CD4-positive, alpha-beta T cell treated with Interleukin-12 subunit alpha and Interleukin-12 subunit beta, for 1 hour (primary cell): Measurements from ENCODE around the gene TNFRSF6B.

ENCODE experiments used
- DNase-seq: peaks from one replicate; pipeline ENCODE4 v3.0.0-alpha.2; 2020

TNFRSF6B gene

DNA sequence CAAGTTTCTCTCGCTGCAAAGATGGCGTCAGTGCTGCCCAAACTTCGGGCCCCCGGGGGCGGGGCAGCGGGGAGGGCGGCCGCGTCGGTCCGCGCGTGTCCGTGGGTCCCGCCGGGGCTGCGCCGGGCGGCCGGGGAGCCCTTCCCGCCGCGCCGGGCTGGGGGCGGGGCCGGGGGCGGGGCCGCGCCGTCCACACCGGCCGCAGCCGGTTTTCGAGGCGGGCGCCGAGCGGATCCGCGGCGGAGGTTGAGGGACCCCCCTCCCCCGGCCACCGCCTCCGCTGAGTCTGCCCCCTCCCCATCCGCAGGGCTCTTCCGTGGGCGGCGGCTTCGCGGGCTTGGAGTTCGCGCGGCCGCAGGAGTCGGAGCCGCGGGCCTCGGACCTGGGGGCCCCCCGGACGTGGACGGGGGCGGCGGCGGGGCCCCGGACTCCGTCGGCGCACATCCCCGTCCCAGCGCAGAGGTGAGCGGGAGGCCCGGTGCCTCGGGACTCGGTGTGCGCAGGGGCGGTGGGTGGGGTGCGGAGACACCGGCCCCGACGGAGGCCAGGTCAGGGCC is 43.7 kb downstream of the TNFRSF6B start:
- peak; percentile 73 for DNase-seq

- DNase-seq: peak; percentile 43
These were observed 44.3 kb downstream of the TNFRSF6B start for GRCh38 chr20:63740627-63741353.

DNA sequence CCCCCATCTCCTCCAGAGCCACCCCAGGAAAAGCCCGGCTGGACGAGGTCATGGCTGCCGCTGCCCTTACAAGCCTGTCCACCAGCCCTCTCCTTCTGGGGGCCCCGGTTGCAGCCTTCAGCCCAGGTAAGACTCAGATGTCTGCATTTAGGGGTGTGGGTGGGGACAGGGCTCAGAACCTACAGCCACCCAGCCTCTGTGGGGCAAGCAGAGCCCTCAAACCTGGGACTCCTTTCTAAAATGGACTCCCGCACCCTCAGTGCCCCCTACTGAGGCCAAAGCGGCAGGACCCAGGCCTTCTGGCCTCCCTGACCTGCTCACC is 44.9 kb downstream of the TNFRSF6B start:
- DNase-seq: no peak

- DNase-seq: no peak
These were observed 45.4 kb downstream of the TNFRSF6B start for GRCh38 chr20:63741676-63742380.

- no peak for DNase-seq
These were observed 46.1 kb downstream of the TNFRSF6B start for GRCh38 chr20:63742381-63743024.

DNA sequence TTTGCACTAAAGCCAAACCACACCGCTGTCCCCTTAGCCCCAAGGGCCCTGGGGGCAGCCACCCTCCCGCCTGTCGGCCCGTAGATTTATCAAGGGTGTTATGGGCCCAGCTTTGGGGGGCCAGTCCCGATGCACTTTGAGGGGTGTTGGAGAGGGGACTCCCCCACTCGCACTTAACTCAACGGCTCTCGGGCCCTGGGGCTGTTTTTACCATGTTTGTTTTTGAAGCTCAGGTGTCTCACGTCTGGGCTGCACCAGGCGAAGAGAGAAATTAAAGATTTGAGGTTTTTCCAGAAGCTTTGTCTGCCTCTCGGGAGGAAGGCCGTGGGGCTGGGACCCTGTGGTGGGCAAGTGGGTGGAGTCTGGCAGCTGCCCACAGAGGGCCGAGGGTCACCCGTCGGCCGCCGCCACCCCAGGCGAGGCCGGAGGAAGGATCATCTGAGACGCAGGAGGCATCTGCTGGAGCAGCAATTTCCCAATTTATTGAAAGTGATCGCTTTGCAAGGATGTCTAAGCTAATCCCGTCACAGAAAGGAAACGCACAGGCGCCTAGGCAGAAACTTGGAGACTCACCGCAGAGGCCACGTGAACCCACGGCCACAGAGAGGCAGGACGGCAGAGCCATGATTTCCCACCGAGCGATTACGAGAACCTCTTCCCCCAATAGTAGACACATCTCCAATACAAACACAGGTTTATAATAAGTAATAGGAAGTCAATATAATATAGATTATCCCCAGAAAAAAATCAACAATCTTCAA is 46.9 kb downstream of the TNFRSF6B start:
- no peak for DNase-seq

DNA sequence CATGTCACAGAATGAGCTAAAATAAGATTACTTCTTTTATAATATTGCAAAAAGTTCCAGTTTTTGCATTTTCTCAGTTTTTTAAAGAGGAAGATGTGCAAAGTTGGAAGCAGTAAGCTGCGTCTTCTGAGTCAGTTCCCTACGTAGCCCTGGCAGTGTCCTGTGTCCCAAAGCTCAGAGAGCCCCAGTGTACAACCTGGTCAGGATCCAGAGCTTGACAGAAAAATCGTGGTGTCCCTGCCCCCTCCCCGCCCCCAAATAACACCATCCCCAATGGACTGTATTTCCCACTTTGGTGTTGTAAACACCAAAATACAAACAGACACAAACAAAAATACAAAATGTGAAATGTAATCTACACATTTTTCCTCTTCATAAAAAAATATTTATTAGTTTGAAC is 47.7 kb downstream of the TNFRSF6B start:
- no peak for DNase-seq

- no peak for DNase-seq
These were observed 48.3 kb downstream of the TNFRSF6B start for GRCh38 chr20:63744574-63745423.

- no peak for DNase-seq
These were observed 49.0 kb downstream of the TNFRSF6B start for GRCh38 chr20:63745424-63745805.

DNA sequence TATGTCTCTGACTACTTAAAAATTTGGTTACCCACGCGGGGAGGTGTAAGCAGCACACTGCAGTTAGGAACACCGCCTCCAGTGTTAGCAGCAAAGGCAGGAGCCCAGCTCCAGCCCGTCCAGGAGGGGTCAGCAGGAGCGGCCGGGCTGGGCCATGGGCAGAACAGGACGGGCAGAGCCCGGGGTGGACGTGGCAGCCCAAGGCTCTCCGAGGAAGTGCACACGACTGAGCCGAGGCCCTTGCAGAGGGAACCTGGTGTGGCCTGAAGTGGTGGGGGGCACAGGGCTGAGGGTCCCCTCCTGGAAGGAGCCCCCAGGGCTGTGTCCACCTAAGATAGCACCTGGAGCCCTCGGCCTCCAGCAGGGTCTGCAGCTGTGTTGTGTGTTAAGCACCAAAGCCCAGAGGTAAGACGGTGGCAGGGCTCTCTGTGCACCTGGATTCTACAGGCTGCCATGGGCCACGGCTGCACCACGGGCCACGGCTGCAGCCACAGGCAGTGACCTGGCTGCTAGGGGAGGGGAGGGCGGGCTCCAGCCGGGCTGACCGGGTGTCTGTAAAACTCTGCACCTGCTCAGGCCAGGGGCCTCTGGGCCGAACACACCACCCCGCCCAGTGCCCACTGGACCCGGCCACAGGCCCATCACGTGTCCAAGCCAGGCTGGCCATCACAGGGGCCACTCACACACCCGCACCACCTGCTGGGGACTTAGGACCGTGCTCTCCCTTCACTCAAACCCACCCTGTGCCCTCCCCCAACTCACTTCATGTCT is 49.7 kb downstream of the TNFRSF6B start:
- DNase-seq: no peak

DNA sequence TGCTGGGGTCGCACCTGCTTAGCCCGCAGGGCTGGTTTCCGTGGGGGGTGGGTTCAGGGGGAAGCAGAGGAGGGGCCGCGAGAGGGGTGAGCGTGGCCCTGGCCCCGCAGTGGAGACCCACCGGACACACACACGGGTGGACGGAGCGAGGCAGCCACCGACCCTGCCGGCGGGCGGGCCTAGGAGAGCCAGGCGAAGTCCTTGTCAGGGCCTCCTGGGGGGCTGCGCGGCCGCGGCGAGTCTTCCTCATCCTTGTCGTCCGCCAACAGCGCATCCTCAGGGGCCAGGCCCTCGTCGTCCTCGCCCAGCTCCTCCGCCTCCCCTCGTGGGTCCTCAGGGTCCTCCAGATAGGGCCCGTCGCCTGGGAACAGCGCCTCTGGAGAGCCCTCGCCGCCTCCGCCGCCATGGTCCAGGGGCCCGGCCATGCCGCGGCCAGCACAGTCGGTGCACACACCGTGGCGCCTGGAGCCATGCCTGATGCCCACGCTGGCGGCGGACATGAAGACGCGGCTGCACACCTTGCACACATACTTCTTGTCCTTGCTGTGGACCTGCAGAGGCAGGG is 50.4 kb downstream of the TNFRSF6B start:
- DNase-seq: no peak

DNA sequence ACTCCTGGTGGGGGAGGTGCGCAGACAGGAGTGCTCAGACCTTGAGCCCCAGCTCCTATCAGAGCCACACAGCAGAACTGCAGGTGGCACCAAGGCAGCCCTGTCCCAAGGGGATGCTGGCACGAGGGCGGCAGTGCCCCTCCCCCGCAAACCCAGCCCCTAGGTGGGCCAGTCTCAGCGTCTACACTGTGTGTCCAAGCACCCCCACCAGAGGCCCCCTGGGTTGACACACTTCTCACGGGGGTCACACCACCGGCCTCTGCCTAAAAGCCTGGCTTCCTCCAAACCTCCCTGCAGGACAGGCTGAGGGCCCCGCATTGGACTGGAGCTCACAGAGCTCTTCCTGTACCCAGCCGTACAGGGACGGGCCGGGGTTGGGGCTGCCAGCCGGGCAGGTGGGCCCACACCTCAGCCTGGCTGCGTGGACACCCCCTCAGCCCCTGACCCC is 51.2 kb downstream of the TNFRSF6B start:
- no peak for DNase-seq
